BE2C (cell line): Measurements from ENCODE around the gene PPP2R2B.
A peak's percentile ranks its signal among the peaks of the same experiment; 100 is the strongest.

ENCODE experiments used
- DNase-seq: peaks from one replicate; pipeline ENCODE4 v3.0.0-alpha.2; 2020
- H3K27me3 ChIP-seq: fragments of 250-450 bp; sonication (Bioruptor Pico); 2 replicates; pipeline ENCODE4 v1.5.1; 2020; ENCODE audit warnings: mild to moderate bottlenecking
- H3K36me3 ChIP-seq: fragments of 250-450 bp; sonication (Bioruptor Pico); 2 replicates; pipeline ENCODE4 v1.5.1; 2020; ENCODE audit warnings: mild to moderate bottlenecking
- H3K4me1 ChIP-seq: fragments of 250-450 bp; sonication (Bioruptor Pico); 2 replicates; pipeline ENCODE4 v1.5.1; 2020
- H3K4me3 ChIP-seq: 2 replicates; pipeline ENCODE4 v1.5.1; 2011; ENCODE audit warnings: low read depth, low read length
- H3K9me3 ChIP-seq: fragments of 250-450 bp; sonication (Bioruptor Pico); 2 replicates; pipeline ENCODE4 v1.5.1; 2020
- TF ChIP-seq, protein P1 (sequence below): IDR thresholded peaks from 2 replicates; pipeline ENCODE4 v1.5.1; 2012; ENCODE audit warnings: mild to moderate bottlenecking, low read depth, low read length

Gene PPP2R2B

DNA sequence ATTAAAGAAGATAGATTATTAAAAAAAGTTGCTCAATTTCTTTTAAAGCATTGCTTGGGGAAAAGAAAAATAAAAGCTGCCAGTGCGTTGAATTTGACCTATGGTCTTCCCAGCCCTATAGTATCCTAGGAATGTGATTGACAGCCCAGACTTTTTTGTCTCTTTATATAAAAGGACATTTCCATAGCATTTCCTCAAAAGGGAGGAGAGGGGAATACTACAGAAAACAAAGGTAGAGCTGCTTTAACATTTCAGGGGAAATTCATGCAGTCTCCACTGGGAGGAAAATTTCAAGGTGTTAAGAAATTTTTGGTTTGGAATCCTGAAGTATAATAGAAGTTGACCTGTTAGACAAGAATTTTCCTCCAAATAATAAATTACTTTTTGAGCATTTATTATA is 344.7 kb downstream of the PPP2R2B start:
- TF ChIP-seq, protein P1, sequence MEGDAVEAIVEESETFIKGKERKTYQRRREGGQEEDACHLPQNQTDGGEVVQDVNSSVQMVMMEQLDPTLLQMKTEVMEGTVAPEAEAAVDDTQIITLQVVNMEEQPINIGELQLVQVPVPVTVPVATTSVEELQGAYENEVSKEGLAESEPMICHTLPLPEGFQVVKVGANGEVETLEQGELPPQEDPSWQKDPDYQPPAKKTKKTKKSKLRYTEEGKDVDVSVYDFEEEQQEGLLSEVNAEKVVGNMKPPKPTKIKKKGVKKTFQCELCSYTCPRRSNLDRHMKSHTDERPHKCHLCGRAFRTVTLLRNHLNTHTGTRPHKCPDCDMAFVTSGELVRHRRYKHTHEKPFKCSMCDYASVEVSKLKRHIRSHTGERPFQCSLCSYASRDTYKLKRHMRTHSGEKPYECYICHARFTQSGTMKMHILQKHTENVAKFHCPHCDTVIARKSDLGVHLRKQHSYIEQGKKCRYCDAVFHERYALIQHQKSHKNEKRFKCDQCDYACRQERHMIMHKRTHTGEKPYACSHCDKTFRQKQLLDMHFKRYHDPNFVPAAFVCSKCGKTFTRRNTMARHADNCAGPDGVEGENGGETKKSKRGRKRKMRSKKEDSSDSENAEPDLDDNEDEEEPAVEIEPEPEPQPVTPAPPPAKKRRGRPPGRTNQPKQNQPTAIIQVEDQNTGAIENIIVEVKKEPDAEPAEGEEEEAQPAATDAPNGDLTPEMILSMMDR: no peak
- Histone ChIP-seq H3K27me3 (no peaks in the 10 kb centered on the region), H3K9me3 (no peaks in the 10 kb centered on the region), H3K4me1 (no peaks in the 10 kb centered on the region), H3K4me3 (no peak overlapping the region), H3K36me3 (no peaks in the 10 kb centered on the region)
- DNase-seq: no peak

DNA sequence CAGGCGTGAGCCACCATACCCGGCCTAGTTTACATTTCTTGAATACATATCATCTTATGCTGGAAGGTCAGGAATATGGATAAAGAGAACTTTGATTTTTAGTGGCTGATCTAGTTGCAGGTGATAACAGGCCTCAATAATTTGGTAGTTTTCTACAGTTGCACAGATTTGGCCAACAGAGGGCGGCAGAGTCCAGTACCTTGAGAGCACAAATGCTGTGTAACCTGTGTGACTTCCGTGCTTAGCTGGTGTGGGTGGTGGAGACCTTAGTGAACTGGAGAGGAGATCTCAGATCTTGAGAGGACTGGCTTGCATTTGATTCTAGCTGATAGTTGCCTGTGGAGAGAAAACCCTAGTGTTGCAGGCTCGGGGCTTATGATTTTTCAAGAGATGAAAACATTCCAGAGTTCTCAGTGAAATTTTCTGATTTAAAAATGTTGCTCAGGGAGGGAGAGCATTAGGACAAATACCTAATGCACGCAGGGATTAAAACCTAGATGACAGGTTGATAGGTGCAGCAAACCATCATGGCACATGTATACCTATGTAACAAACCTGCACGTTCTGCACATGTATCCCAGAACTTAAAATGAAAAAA is 345.2 kb downstream of the PPP2R2B start:
- DNase-seq: peak; percentile 84
- no peaks in the 10 kb centered on the region for H3K27me3 ChIP-seq
- H3K4me3 ChIP-seq: no peak overlapping the region
- no peaks in the 10 kb centered on the region for H3K4me1 ChIP-seq
- no peaks in the 10 kb centered on the region for H3K9me3 ChIP-seq
- H3K36me3 ChIP-seq: no peaks in the 10 kb centered on the region
- TF ChIP-seq, protein P1: peak; percentile 92
